Erythroblast (primary cell): Measurements from ENCODE around the gene ARRDC1.

Source experiments
- DNase-seq, 2 experiments: peaks; one replicate each; lab custom pipeline; 2025; lab: John Stamatoyannopoulos, UW
- GATA1 ChIP-seq: IDR thresholded peaks from 2 replicates; pipeline ENCODE4 v1.6.1; 2011; ENCODE audit warnings: low read depth, mild to moderate bottlenecking, control low read depth, low read length, moderate library complexity
- POLR2A ChIP-seq: IDR thresholded peaks from 2 replicates; pipeline ENCODE4 v1.6.1; 2011; ENCODE audit warnings: mild to moderate bottlenecking, low read length

ARRDC1 gene

GRCh38 chr9:137648396-137648795 lies 42.9 kb downstream of the ARRDC1 start:
- no peak for TF ChIP-seq GATA1
- no peak for TF ChIP-seq POLR2A

DNA sequence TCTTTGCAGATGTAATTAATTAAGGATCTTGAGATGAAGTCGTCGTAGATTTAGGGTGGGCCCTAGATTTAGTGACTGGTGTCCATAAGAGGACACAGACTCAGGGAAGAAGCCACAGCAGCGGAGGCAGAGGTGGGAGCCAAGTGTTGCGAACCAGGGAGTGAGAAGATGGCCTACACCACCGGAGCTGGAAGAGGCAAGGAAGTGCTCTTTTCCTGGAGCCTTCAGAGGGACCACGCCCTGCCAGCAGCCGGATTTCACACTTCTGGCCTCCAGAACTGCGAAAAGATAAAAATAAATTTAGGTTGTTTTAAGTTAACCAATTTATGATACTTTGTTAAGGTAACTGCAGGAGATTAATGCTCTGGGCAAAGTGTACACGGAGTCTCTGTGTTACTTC lies 44.1 kb downstream of the ARRDC1 start:
- TF ChIP-seq GATA1 (no peak), POLR2A (no peak)
- DNase-seq = no peak

More at GRCh38 chr9:137648396-137648795, 42.9 kb downstream of the ARRDC1 start:
- DNase-seq = no peak

- no peak for TF ChIP-seq GATA1
- TF ChIP-seq POLR2A = no peak
- no peak for DNase-seq
Measured at GRCh38 chr9:137650259-137650658, 44.8 kb downstream of the ARRDC1 start.

- DNase-seq = no peak
- no peak for TF ChIP-seq POLR2A
- no peak for TF ChIP-seq GATA1
Measured at GRCh38 chr9:137650779-137651178, 45.3 kb downstream of the ARRDC1 start.

DNA sequence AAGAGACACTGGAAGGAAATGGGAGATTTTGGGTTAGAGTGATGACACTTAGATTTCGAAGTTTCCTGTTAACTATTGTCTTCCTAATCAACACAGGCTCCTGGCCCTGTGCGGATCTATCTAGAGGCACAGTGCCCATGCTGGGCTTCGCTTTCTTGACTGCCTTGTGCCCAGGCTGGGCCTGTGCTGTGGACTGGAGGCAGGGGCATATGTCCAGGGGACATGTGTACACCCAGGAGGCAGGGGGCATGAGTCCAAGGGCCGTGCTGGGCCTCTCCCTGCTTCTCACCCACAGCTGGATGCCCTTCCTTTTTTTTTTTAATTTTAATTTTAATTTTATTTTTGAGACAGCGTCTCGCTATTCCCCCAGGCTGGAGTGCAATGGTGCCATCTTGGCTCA lies 50.9 kb downstream of the ARRDC1 start:
- no peak for DNase-seq
- TF ChIP-seq POLR2A (no peak), GATA1 (no peak)

GRCh38 chr9:137657606-137658005 lies 52.1 kb downstream of the ARRDC1 start:
- no peak for DNase-seq
- TF ChIP-seq GATA1 (no peak), POLR2A (no peak)

- TF ChIP-seq GATA1 (no peak), POLR2A (no peak)
- DNase-seq = no peak
Measured at GRCh38 chr9:137658781-137659180, 53.3 kb downstream of the ARRDC1 start.

DNA sequence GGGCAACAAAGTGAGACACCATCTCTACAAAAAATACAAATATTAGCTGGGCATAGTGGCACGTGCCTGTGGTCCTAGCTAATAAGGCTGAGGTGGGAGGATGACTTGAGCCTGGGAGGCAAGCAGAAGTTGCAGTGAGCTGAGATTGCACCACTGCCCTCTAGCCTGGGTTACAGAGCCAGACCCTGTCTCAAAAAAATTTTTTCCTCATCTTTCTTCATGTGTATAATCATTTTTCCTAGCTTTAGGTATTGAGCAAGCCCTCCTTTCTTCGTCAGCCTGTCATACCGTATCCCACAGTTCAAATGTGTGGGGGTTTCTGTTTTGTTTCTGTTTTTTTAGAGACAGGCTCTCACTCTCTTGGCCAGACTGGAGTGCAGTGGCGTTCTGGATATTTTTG lies 54.7 kb downstream of the ARRDC1 start:
- no peak for DNase-seq
- TF ChIP-seq GATA1 (no peak), POLR2A (no peak)

DNA sequence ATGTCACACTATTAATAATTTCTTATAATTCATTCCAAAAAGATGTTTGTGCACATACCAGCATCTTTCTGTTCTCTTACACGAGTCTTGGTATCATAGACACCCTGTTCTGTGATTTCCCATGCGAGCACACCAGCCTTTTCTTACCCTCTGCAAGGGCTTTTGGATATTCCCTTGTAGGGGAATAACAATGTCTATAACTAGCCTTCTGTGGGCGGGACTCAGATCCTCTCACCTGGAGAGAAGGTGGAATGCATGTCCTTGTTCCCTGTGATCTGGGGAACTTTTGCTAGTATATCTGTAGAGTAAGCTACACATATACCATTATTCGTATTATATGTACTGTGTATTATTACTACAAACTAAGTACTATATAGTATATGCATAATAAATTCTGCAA lies 58.1 kb downstream of the ARRDC1 start:
- no peak for DNase-seq
- no peak for TF ChIP-seq POLR2A
- no peak for TF ChIP-seq GATA1

DNA sequence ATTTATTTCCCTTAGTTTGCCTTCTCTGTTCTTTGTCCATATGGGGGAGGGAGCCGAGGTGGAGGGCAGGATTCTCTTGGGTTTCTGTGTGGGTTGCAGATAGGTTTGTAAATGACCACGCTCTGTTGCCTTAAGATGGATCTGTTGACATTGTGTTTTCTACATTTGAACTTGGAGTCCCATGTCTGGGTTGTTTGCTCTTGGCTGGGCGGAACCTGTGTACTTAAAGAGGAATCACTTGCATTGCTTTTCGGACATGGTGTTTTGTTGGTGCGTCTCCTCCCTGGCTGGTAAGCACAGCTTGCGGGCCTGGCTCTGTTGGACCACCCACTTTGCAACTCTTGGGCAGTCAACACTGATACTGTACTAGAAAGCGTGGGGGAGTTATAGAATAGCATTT lies 59.2 kb downstream of the ARRDC1 start:
- no peak for DNase-seq
- TF ChIP-seq GATA1 = no peak
- TF ChIP-seq POLR2A = no peak
